Tibial nerve (tissue), 4 donors: ENCODE measurements around the gene OPRD1.
"Not testable (repeated sequence)": the region's sequence is repeated elsewhere in the genome, so short reads cannot be mapped to it uniquely, and the experiment has no call there.

Experiments
- EP300 ChIP-seq, 2 donors: sonication (generic); formaldehyde crosslinking; IDR thresholded peaks; one replicate each; pipeline ENCODE4 v1.6.1; 2017; ENCODE audit warnings: antibody characterized with exemption in 2 of 2, mild to moderate bottlenecking in 1 of 2
- POLR2A ChIP-seq, 2 donors: fragments of 450-650 bp; IDR thresholded peaks; one replicate each; pipeline ENCODE4 v1.6.1; 2017; ENCODE audit warnings: antibody characterized with exemption in 2 of 2, mild to moderate bottlenecking in 2 of 2, moderate library complexity in 2 of 2
- TF ChIP-seq, protein P1 (sequence below), 5 experiments: fragments of 200-600 bp in 3 of 5; fragments of 450-650 bp in 2 of 5; sonication (generic) in 3 of 5; IDR thresholded peaks; one replicate each; pipeline ENCODE4 v1.5.1; 2016 to 2019; ENCODE audit warnings: antibody characterized with exemption in 5 of 5, mild to moderate bottlenecking in 3 of 5, moderate library complexity in 2 of 5

- TF ChIP-seq, protein P1, sequence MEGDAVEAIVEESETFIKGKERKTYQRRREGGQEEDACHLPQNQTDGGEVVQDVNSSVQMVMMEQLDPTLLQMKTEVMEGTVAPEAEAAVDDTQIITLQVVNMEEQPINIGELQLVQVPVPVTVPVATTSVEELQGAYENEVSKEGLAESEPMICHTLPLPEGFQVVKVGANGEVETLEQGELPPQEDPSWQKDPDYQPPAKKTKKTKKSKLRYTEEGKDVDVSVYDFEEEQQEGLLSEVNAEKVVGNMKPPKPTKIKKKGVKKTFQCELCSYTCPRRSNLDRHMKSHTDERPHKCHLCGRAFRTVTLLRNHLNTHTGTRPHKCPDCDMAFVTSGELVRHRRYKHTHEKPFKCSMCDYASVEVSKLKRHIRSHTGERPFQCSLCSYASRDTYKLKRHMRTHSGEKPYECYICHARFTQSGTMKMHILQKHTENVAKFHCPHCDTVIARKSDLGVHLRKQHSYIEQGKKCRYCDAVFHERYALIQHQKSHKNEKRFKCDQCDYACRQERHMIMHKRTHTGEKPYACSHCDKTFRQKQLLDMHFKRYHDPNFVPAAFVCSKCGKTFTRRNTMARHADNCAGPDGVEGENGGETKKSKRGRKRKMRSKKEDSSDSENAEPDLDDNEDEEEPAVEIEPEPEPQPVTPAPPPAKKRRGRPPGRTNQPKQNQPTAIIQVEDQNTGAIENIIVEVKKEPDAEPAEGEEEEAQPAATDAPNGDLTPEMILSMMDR (IDR thresholded peaks at IDR 0.05), result not testable (repeated sequence)
- TF ChIP-seq POLR2A, EP300 (IDR thresholded peaks at IDR 0.05): not testable (repeated sequence)
Measured at GRCh38 chr1:28791929-28792328, 20.0 kb upstream of the OPRD1 start.
